GM19395 (cell line): ENCODE measurements around the gene POLR3K.

Experiments used
- ATAC-seq: cut with Tn5 transposase; IDR thresholded peaks from one replicate; pipeline ENCODE4 v1.9.1; 2021; ENCODE audit warnings: mild to moderate bottlenecking, moderate library complexity; ENCODE audit not compliant: unreplicated experiment

Gene POLR3K

DNA sequence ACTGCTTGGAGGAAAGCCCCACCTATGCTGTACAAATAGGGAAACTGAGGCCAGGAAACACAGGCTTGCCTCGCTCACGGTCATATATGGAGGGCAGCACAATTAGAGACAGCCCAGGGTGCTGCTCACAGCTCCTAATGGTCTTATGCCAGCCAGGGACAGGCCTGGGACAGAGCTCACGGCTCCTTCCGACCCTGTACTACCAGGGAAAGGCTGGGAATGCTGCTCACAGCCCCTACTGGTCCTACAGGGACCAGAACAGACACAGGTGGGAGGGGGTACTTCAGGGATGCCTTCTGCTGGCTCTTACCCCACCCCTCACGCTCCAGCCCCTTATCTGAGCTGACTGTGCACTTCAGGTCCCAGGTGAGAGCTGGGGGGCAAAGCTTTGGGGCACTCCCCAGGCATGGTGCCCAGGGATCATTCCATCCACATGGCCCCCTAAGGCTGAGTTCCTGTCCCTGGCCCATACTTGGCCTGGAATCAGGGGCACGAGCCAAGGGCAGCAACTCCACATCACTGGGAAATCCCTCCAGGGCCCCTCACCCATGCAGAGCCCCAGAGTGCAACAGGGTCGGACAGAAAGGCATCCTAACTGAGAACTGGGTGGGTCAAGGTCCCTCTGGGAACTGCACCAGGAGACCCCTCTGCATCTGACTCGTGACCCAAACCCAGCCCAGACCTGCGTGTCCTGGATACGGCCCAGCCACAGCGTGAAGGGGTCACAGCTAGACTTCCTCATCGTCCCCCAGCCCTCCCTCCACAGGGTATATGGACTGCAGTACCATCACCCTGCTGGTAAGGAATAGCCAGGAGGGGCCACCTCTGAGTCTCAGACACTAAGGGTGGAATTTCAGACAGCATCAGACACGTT is 13.1 kb upstream of the POLR3K start:
- ATAC-seq, result no peak

DNA sequence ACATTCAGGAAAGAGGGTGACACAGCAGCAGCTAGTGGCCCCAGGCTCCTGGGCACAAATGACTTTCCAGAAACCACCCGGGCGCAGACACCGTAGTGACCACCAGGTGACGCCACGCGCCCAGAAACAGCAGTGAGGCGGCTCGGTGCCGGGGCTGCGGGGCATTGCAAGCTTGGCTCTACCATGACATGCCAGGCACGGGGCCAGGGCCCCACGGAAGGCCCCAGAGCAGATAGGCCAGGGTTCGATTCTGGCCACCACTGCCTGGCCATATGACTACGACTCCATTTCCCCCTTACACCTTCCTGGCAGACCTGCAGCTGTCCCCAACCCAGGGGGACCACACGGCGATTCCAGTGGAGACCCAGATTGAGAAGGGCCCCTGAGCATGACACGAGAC is 12.3 kb upstream of the POLR3K start:
- no peak for ATAC-seq

GRCh38 chr16:64914-65255 is 11.5 kb upstream of the POLR3K start:
- no peak for ATAC-seq

GRCh38 chr16:63998-64913 is 10.8 kb upstream of the POLR3K start:
- no peak for ATAC-seq

GRCh38 chr16:63466-63865 is 10.1 kb upstream of the POLR3K start:
- no peak for ATAC-seq

DNA sequence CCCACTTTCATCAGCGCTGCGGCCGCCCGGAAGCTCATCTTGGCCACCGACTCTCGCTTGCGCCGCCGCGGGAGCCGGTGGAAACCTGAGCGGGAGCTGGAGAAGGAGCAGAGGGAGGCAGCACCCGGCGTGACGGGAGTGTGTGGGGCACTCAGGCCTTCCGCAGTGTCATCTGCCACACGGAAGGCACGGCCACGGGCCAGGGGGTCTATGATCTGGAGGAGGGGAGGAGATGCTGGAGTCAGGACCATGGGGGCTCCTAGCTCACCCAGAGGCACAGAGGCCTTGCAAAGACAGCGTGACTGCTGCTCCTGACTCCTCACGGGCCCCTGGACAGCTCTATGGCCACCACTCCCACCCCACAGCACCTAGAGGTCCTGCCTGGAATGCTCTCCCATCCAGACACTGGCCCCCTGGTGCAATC is 9.6 kb upstream of the POLR3K start:
- no peak for ATAC-seq

GRCh38 chr16:62283-62967 is 9.0 kb upstream of the POLR3K start:
- ATAC-seq, result no peak

GRCh38 chr16:61879-62281 is 8.5 kb upstream of the POLR3K start:
- ATAC-seq, result no peak

DNA sequence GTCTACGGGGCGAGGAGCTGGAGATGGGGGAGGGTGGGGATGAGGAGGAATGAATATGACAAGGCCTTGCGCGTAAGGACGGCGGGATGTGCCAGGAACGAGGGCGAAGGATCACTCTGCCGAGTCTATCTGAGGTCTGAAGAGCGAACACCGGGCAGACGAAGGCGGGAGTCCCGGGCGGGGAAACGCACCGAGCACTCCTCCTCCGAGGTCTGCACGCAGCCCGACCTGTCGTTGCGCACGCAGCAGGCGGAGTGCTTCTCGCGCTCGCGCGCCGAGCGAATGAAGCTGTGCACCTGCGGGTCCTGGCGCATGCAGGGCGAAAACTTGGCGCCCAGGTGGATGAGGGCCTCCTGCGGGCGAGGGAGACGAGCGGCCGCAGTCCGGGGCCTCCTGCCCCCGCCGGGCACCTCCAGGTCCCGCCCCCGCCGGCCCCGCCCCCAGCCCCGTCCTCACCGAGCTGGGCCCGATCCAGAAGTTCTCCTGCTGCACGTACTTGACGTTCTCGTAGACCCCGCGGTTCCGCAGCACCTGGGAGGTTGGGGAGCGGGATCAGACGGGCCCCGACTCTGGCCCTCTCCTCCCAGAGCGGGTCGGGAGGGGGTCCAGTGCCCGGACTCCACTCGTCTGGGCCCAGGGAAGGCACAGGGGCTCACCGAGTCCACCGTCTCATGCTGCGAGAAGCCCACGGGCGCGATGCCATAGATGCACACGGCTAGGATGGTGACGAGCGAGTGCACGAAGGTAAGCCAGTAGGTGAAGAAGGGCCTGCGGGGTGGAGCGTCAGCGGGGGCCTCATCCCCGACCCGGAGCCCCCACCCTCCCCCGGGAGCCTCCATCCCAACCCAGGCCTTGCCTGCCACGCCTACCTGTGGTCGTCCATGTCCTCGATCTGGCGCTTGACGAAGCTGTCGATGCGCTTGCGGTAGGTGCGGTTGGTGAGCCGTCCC is 7.8 kb upstream of the POLR3K start:
- ATAC-seq, result no peak

DNA sequence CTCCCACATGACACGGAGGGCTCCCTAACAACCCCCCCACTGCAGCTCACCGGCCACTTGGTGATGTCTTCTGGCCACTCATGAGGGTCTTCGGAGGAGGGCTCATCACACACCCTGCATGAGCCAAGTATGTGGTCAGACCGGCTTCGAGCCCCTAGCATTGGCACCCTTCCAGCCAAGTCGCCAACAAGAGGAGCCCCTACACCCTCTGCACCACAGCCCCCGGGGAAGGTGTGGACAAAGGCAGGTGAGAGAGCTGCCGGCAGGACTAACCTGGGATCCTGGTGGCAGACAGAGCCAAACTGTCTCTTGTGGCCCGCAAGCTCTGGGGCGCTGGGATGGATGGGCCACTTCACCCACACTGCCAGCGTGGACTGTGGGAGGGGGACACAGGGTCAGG is 6.8 kb upstream of the POLR3K start:
- ATAC-seq, result no peak

GRCh38 chr16:59440-60059 is 6.1 kb upstream of the POLR3K start:
- no peak for ATAC-seq

DNA sequence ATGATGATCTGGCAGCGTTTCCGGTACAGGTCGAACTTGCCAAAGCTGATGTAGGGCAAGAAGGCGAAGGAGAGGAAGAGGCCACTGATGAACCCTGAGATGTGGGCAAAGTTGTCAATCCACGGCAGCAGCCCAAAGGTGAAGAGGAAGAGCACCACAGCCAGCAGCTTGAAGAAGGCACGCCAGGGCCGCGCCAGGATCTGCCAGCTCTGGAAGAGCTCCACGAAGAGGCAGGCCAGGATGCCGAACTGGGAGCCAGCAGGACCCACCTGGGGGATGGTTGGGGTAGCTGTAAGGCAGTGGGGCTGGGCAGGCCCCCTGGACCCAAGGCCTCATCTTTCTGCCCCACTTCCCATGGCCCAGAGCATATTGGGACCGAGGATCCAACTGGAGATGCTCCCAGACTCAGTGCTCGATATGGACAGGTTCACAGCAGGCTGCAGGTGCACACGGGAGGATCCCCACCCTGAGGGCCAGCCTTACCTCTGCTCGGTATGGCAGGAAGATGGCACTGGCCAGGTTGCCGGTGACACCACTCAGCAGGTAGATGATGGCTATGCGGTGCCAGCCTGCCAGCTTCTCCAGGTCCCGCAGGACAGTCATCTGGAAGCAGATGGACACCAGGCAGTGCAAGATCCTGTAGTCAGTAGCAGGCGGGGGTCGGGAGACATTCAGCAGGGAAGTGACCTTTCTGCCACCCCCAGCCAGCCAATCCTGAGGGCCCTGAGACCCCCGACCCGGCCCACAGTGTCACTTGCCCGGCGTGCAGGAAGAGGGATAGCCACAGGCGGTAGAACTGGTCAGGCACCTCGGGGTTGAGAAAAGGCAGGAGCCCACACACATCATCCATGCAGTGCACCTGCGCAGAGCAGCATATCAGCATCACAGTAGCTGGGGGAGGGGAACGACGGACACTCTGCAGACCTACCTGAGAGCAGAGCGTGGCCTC is 5.4 kb upstream of the POLR3K start:
- ATAC-seq, result no peak

DNA sequence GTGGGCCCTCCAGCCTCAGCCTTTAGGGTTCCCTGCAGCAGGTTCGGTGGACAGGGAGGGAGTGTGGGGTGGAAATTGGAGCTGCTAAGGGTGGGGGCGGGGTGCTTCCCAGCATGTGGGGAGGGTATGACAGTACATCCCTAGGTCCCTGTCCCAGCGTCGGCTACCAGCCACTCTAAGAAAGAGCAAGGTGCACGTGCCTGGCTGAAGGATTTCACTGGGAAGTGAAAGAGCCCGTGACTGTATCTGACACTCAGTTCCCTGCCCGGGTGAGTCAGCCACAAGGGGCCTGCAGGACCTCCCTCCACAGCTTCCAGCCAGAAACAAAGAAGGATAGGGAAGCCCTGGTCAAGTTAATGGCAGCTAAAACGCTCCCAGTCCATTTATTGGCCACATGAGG is 4.3 kb upstream of the POLR3K start:
- ATAC-seq, result no peak

DNA sequence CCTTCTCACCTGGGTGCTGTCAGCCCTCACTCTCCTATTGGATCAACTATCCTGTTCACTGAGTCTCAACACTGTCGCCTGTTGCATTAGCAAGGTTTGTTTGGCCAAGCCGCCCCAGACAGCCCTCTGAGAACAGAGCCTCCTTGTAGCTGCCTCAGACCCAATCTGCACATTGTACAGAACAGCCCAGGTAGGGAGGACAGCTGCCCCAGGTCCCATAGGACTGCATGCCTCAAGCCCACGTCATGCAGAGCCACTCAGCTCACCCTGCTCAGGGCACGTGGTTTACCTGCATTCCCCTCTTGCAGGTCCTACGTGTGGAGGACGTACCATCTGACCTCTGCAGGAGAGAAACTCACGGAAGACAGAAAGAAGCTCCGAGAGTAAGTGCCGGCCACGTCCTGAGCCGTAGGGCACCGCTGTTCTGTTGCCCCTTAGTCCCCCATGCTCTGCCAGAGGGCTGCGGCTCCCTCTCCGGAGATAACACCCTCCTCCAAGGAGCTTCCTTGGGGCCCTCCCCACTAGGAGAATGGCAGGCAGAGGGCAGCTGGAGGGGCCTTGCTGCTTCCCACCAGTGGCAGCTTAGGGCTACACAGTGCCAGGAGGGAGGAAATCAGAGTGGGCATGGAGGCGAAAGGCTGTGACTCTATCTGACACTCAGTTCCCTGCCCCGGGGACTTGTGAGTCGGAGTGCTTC is 3.0 kb upstream of the POLR3K start:
- ATAC-seq, result no peak

GRCh38 chr16:55571-56136 is 2.2 kb upstream of the POLR3K start:
- no peak for ATAC-seq

- ATAC-seq, result no peak
Observed at GRCh38 chr16:54237-54581, 801 bp upstream of the POLR3K start.

GRCh38 chr16:50769-51591 is 2.4 kb downstream of the POLR3K start:
- no peak for ATAC-seq
